Tibial artery (tissue), 4 donors: ENCODE measurements around the gene LRFN2.

Experiments
- DNase-seq, 2 donors: peaks; one replicate each; pipeline ENCODE4 v3.0.0-alpha.2; 2019
- H3K27ac ChIP-seq, 2 donors: fragments of 200-600 bp; sonication (generic) in 1 of 2; 1 replicate in 1 of 2; 2 replicates in 1 of 2; pipeline ENCODE4 v1.5.1; 2018 to 2019; ENCODE audit warnings: mild to moderate bottlenecking in 1 of 2
- H3K27me3 ChIP-seq, 2 donors: fragments of 200-600 bp; sonication (generic) in 1 of 2; one replicate each; pipeline versions ENCODE4 v1.5.1 to v1.6.0; 2016 to 2019
- H3K36me3 ChIP-seq, 3 donors: fragments of 200-600 bp; sonication (generic) in 2 of 3; one replicate each; pipeline ENCODE4 v1.5.1; 2016 to 2019; ENCODE audit warnings: mild to moderate bottlenecking in 2 of 3
- H3K4me1 ChIP-seq, 4 donors: fragments of 200-600 bp; sonication (generic) in 2 of 4; 1 replicate in 3 of 4; 2 replicates in 1 of 4; pipeline ENCODE4 v1.5.1; 2016 to 2019
- H3K4me3 ChIP-seq, 2 donors: fragments of 200-600 bp; sonication (generic) in 1 of 2; 1 replicate in 1 of 2; 2 replicates in 1 of 2; pipeline ENCODE4 v1.5.1; 2018 to 2019; ENCODE audit warnings: mild to moderate bottlenecking in 2 of 2
- H3K9me3 ChIP-seq, 3 donors: fragments of 200-600 bp; sonication (generic) in 1 of 3; one replicate each; pipeline ENCODE4 v1.5.1; 2016 to 2019
- CTCF ChIP-seq, 2 experiments: fragments of 200-600 bp in 1 of 2; fragments of 450-650 bp in 1 of 2; IDR thresholded peaks; one replicate each; pipeline ENCODE4 v1.5.1; 2017 to 2019; ENCODE audit warnings: antibody characterized with exemption in 2 of 2, mild to moderate bottlenecking in 1 of 2, moderate library complexity in 1 of 2
- intact Hi-C: fragments of 100-400 bp; cut with DNase I; formaldehyde crosslinking; loops from one replicate; pipeline ENCODE4 v1.15.0; 2023; ENCODE audit warnings: low total_unique reads

Gene LRFN2

GRCh38 chr6:40389254-40389653 lies 197.9 kb downstream of the LRFN2 start:
- Histone ChIP-seq H3K4me3 (no peak overlapping the region), H3K27ac (no peak overlapping the region), H3K27me3 (peaks cover 0 to 23% of the 10 kb centered on the region in 2 donors), H3K4me1 (no peaks in the 10 kb centered on the region), H3K9me3 (no peaks in the 10 kb centered on the region), H3K36me3 (no peaks in the 10 kb centered on the region)
- no peak for TF ChIP-seq CTCF (IDR thresholded peaks at IDR 0.05)
- no peak for DNase-seq
- intact Hi-C loops: no loop called here

GRCh38 chr6:40387871-40388264 lies 199.3 kb downstream of the LRFN2 start:
- Histone ChIP-seq H3K27ac (no peak overlapping the region), H3K9me3 (no peaks in the 10 kb centered on the region), H3K4me1 (no peaks in the 10 kb centered on the region), H3K36me3 (no peaks in the 10 kb centered on the region), H3K4me3 (no peak overlapping the region), H3K27me3 (peaks cover 0 to 23% of the 10 kb centered on the region in 2 donors)
- TF ChIP-seq CTCF (IDR thresholded peaks at IDR 0.05): no peak
- intact Hi-C loops: no loop called here
- no peak for DNase-seq

- H3K27ac ChIP-seq: no peak overlapping the region
- no peaks in the 10 kb centered on the region for H3K4me1 ChIP-seq
- H3K4me3 ChIP-seq: no peak overlapping the region
- H3K9me3 ChIP-seq: no peaks in the 10 kb centered on the region
- no peak for TF ChIP-seq CTCF (IDR thresholded peaks at IDR 0.05)
- H3K27me3 ChIP-seq: peaks cover 0 to 19% of the 10 kb centered on the region in 2 donors
- H3K36me3 ChIP-seq: no peaks in the 10 kb centered on the region
- intact Hi-C loops: no loop called here
- DNase-seq: no peak
Measured at GRCh38 chr6:40387127-40387870, 199.9 kb downstream of the LRFN2 start.

- Histone ChIP-seq H3K36me3 (no peaks in the 10 kb centered on the region), H3K4me3 (no peak overlapping the region), H3K9me3 (no peaks in the 10 kb centered on the region), H3K4me1 (no peaks in the 10 kb centered on the region), H3K27ac (no peak overlapping the region), H3K27me3 (peaks cover 0 to 9% of the 10 kb centered on the region in 2 donors)
- no peak for DNase-seq
- intact Hi-C loops: no loop called here
- TF ChIP-seq CTCF (IDR thresholded peaks at IDR 0.05): no peak
Measured at GRCh38 chr6:40386200-40386599, 201.0 kb downstream of the LRFN2 start.

- Histone ChIP-seq H3K27me3 (no peaks in the 10 kb centered on the region), H3K9me3 (no peaks in the 10 kb centered on the region), H3K4me3 (no peak overlapping the region), H3K36me3 (no peaks in the 10 kb centered on the region), H3K27ac (no peak overlapping the region), H3K4me1 (no peaks in the 10 kb centered on the region)
- intact Hi-C loops: no loop called here
- no peak for DNase-seq
- TF ChIP-seq CTCF (IDR thresholded peaks at IDR 0.05): no peak
Measured at GRCh38 chr6:40383348-40384115, 203.6 kb downstream of the LRFN2 start.
